A673 (cell line): ENCODE measurements around the gene RAB37. TPM values are rescaled to one million over a fixed set of nuclear protein-coding genes. Genes with fewer than 3 reads are reported as not detected.

ENCODE experiments used
- BruUV-seq: library from RNA; stranded (reverse); fragments of 400-500 nt; replicated peaks from 2 replicates; lab custom pipeline; 2021; lab: Mats Ljungman, UMichigan
- CTCF ChIA-PET: fragments of 300-600 bp; sonication (Branson Sonifier 250); formaldehyde crosslinking; loops from one replicate; lab custom pipeline; 2022; ENCODE audit warnings: antibody characterized with exemption; lab: Charles Lee
- POLR2A ChIA-PET: fragments of 300-600 bp; sonication (Branson Sonifier 250); formaldehyde crosslinking; loops from one replicate; lab custom pipeline; 2022; ENCODE audit warnings: antibody characterized with exemption; ENCODE audit not compliant: low non-redundant PET; lab: Charles Lee
- DNase-seq: peaks from one replicate; pipeline ENCODE4 v3.0.0-alpha.2; 2015; ENCODE audit warnings: low spot score
- H3K27ac ChIP-seq: fragments of 200-600 bp; sonication (generic); 2 replicates; pipeline ENCODE4 v1.5.1; 2016; ENCODE audit warnings: mixed run types, low read depth, mild to moderate bottlenecking, mixed read lengths, antibody characterized with exemption, low read length; ENCODE audit not compliant: poor library complexity, severe bottlenecking
- H3K27me3 ChIP-seq: fragments of 200-600 bp; sonication (generic); replicated peaks from 2 replicates; pipeline ENCODE4 v1.6.1; 2017; ENCODE audit warnings: mixed run types, low read depth, mild to moderate bottlenecking, mixed read lengths, antibody characterized with exemption, low read length; ENCODE audit not compliant: insufficient read depth, poor library complexity
- H3K36me3 ChIP-seq: fragments of 200-600 bp; sonication (generic); 2 replicates; pipeline ENCODE4 v1.6.1; 2016; ENCODE audit warnings: mixed run types, mild to moderate bottlenecking, mixed read lengths, antibody characterized with exemption, low read length; ENCODE audit not compliant: insufficient read depth, poor library complexity, severe bottlenecking
- H3K4me1 ChIP-seq: fragments of 200-600 bp; sonication (generic); 2 replicates; pipeline ENCODE4 v1.6.1; 2017; ENCODE audit warnings: mixed run types, mild to moderate bottlenecking, mixed read lengths, antibody characterized with exemption, low read length; ENCODE audit not compliant: insufficient read depth, poor library complexity, severe bottlenecking
- H3K4me3 ChIP-seq: fragments of 200-600 bp; sonication (generic); 2 replicates; pipeline ENCODE4 v1.5.1; 2016; ENCODE audit warnings: low read depth, mixed run types, mild to moderate bottlenecking, mixed read lengths, low read length; ENCODE audit not compliant: poor library complexity, severe bottlenecking
- H3K9me3 ChIP-seq: fragments of 200-600 bp; sonication (generic); 2 replicates; pipeline ENCODE4 v1.6.1; 2016; ENCODE audit warnings: mixed run types, low read depth, mild to moderate bottlenecking, mixed read lengths, antibody characterized with exemption, low read length; ENCODE audit not compliant: poor library complexity, severe bottlenecking
- CTCF ChIP-seq: fragments of 300-800, 200-600 bp; sonication (generic); conservative IDR thresholded peaks from 2 replicates; pipeline ENCODE4 v1.5.1; 2017; ENCODE audit warnings: low read depth, mild to moderate bottlenecking, antibody characterized with exemption, low read length, moderate library complexity, mixed read lengths
- EZH2 ChIP-seq: fragments of 200-600 bp; sonication (generic); IDR thresholded peaks from 2 replicates; pipeline ENCODE4 v1.6.1; 2017; ENCODE audit warnings: borderline replicate concordance, low read depth, mild to moderate bottlenecking, mixed read lengths, antibody characterized with exemption, low read length; ENCODE audit not compliant: poor library complexity, severe bottlenecking
- intact Hi-C: fragments of 100-400 bp; cut with micrococcal nuclease; formaldehyde crosslinking; loops from one replicate; pipeline ENCODE4 v1.10.0; 2022; ENCODE audit not compliant: unreplicated experiment
- total RNA-seq: library from RNA; stranded (reverse); gene quantifications from 2 replicates; pipeline ENCODE4 v1.2.3, GENCODE V29; 2021

The RAB37 gene
- total RNA-seq, 1 experiment from 2014 or later = not detected

GRCh38 chr17:74691151-74691550, 45.9 kb upstream of the RAB37 start:
- H3K4me3 ChIP-seq = no peak overlapping the region
- peaks cover 64% of the 10 kb centered on the region for H3K27me3 ChIP-seq
- DNase-seq = no peak
- TF ChIP-seq EZH2 (no peak), CTCF (no peak)
- intact Hi-C loops = no loop called here
- BruUV-seq = no TSS peak
- H3K36me3 ChIP-seq = no peaks in the 10 kb centered on the region
- POLR2A ChIA-PET = no interaction called here
- no peaks in the 10 kb centered on the region for H3K9me3 ChIP-seq
- H3K4me1 ChIP-seq = no peaks in the 10 kb centered on the region
- CTCF ChIA-PET = interaction anchor here (0.6 kb wide), 1 partner anchor 35 kb away, joined by 6 read pairs; no protein-coding TSS in a partner anchor
- H3K27ac ChIP-seq = no peak overlapping the region

GRCh38 chr17:74694081-74694480, 43.0 kb upstream of the RAB37 start:
- no TSS peak for BruUV-seq
- H3K27me3 ChIP-seq = peaks cover 72% of the 10 kb centered on the region
- H3K9me3 ChIP-seq = no peaks in the 10 kb centered on the region
- no peaks in the 10 kb centered on the region for H3K36me3 ChIP-seq
- DNase-seq = no peak
- intact Hi-C loops = no loop called here
- TF ChIP-seq CTCF = no peak
- TF ChIP-seq EZH2 = no peak
- POLR2A ChIA-PET = no interaction called here
- no peak overlapping the region for H3K4me3 ChIP-seq
- no peak overlapping the region for H3K27ac ChIP-seq
- no peaks in the 10 kb centered on the region for H3K4me1 ChIP-seq
- CTCF ChIA-PET = no interaction called here

GRCh38 chr17:74695629-74696028, 41.4 kb upstream of the RAB37 start:
- CTCF ChIA-PET = no interaction called here
- intact Hi-C loops = no loop called here

More at GRCh38 chr17:74695629-74696028, 41.4 kb upstream of the RAB37 start:
- no peak overlapping the region for H3K4me3 ChIP-seq
- no peaks in the 10 kb centered on the region for H3K9me3 ChIP-seq
- no peak overlapping the region for H3K27ac ChIP-seq
- H3K27me3 ChIP-seq = peaks cover 58% of the 10 kb centered on the region
- no peak for TF ChIP-seq CTCF
- no peaks in the 10 kb centered on the region for H3K4me1 ChIP-seq
- DNase-seq = no peak
- POLR2A ChIA-PET = no interaction called here
- BruUV-seq = no TSS peak
- H3K36me3 ChIP-seq = no peaks in the 10 kb centered on the region
